Upper lobe of left lung (tissue), 4 donors: ENCODE data around the gene PANX2.

Experiments used
- POLR2A ChIP-seq, 4 donors: fragments of 450-650 bp; IDR thresholded peaks; one replicate each; pipeline ENCODE4 v1.5.1; 2016 to 2017; ENCODE audit warnings: antibody characterized with exemption in 4 of 4, mild to moderate bottlenecking in 2 of 4
- TF ChIP-seq, protein P1 (sequence below), 6 experiments: fragments of 450-650 bp in 4 of 6; fragments of 200-600 bp in 2 of 6; sonication (generic) in 2 of 6; IDR thresholded peaks; one replicate each; pipeline ENCODE4 v1.5.1; 2016 to 2019; ENCODE audit warnings: antibody characterized with exemption in 6 of 6

DNA sequence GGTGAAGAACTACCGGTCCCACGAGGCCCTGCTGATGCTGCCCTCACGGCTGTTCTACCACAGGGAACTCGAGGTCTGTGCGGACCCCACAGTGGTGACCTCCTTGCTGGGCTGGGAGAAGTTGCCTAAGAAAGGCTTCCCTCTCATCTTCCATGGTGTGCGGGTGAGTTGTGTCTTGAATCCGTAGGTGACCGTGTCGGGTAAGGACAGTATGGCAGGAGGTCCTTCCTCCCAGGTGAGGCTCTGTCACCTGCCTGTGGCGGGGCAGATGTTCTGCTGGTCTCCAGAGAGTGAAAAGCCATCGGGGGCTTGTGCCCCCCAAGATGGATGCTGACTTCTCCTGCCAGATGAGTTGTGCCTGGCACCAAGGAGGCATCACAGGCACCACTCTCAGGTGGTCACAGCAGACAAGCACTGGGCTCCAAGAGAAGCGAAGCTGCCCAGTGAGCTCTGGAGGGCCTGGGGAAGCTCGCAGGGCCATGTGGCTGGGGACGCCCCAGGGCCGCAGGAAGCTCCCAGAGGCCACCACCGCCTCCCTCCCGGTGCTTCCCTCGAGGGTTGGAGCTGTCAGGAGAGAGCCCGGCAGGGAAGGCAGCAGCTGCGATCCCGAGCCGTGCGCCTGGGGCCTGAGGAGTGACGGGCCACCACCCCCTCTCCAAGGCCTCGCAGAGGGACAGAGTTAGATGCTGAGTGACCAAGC, 17.3 kb upstream of the PANX2 start:
- TF ChIP-seq POLR2A (IDR thresholded peaks at IDR 0.05) = no peak
- TF ChIP-seq, protein P1, sequence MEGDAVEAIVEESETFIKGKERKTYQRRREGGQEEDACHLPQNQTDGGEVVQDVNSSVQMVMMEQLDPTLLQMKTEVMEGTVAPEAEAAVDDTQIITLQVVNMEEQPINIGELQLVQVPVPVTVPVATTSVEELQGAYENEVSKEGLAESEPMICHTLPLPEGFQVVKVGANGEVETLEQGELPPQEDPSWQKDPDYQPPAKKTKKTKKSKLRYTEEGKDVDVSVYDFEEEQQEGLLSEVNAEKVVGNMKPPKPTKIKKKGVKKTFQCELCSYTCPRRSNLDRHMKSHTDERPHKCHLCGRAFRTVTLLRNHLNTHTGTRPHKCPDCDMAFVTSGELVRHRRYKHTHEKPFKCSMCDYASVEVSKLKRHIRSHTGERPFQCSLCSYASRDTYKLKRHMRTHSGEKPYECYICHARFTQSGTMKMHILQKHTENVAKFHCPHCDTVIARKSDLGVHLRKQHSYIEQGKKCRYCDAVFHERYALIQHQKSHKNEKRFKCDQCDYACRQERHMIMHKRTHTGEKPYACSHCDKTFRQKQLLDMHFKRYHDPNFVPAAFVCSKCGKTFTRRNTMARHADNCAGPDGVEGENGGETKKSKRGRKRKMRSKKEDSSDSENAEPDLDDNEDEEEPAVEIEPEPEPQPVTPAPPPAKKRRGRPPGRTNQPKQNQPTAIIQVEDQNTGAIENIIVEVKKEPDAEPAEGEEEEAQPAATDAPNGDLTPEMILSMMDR (IDR thresholded peaks at IDR 0.05) = no peak
